GM11168 (cell line): ENCODE results near the gene ZNF512B.

Experiments used
- in situ Hi-C: fragments of 300-500 bp; cut with MboI; formaldehyde crosslinking; loops from one replicate; pipeline ENCODE4 v1.12.0; 2022; ENCODE audit warnings: low sequenced_read_pairs; ENCODE audit not compliant: unreplicated experiment

The ZNF512B gene

DNA sequence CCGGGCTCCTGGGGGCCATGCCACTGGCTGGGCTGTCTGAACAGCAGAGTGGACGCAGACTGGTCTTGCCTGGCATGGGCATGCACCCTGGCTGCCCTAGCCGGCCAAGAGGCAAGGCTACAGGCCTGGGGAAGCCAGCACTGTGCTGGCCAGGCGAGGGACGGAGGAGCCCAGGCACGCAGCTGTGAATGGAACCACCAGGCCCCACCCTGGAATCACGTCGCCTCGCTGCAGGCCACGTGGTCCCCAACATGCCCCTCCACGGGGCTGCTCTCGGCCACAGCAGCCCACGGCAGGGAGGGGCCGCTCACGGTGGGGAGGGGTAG is 17.6 kb downstream of the ZNF512B start:
- in situ Hi-C loops: no loop called here

DNA sequence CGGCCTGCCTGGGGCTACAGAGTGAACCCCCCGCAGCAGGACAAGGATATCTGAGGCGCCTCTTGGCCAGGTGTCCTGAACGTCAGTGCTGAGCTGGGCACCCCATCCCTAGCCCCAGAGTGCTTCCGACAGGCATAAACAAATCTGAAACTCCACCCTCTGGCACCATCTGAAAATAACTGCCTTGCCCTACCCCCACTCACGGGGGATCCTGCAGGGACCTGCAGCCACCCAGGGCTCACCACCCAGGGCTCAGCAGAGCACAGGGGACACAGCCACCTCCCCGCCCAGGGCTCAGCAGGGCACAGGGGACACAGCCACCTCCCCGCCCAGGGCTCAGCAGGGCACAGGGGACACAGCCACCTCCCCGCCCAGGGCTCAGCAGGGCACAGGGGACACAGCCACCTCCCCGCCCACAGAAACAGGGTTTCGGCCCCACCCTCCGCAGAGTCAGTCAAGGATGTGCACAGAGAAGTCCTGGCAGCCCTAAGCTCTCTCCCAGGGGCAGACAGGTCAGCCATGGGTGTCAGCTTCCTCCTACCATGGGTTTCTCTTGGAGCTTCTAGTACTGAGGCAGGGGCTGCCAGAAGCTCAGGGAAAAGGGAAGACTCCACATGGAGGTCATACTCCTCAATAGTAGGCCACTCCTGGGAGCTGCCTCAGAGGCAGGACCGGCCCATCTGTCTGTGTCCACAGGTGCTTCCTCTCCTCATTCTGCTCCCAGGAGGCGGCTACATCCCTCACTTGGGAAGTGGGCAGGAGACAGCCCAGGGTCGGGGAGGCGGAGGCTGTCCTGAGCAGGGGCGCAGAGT is 18.1 kb downstream of the ZNF512B start:
- in situ Hi-C loops: no loop called here

- in situ Hi-C loops: no loop called here
These were observed 18.9 kb downstream of the ZNF512B start for GRCh38 chr20:63950701-63951397.

GRCh38 chr20:63947638-63948456 is 21.9 kb downstream of the ZNF512B start:
- in situ Hi-C loops: no loop called here

DNA sequence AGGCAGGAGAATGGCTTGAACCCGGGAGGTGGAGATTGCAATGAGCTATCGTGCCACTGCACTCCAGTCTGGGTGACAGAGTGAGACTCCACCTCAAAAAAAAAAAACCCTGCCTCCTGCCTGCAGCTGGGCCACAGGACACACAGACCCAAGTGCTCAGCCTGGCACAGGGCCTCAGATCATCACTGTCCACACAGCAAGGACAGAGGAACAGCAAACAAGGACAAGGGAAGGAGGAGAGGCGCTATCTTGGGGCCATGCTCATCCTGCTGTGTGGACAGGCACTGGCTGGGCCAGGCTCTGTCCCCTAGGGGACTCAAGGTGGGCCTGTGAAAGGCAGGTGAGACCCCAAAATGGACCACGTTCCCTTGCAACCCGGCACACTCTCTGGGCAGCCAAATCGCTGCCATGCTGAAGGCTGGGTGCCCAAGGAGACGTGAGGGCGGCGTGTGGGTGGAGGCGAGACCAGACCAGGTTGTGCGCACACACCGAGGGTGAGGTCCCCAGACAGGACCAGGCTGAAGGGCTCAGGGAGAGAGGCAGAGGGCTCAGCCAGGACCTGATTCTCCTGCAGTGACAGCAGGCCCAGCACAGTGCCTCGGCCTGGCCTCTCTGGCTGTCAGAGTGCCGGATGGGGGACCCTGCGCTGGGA is 22.6 kb downstream of the ZNF512B start:
- in situ Hi-C loops: no loop called here

DNA sequence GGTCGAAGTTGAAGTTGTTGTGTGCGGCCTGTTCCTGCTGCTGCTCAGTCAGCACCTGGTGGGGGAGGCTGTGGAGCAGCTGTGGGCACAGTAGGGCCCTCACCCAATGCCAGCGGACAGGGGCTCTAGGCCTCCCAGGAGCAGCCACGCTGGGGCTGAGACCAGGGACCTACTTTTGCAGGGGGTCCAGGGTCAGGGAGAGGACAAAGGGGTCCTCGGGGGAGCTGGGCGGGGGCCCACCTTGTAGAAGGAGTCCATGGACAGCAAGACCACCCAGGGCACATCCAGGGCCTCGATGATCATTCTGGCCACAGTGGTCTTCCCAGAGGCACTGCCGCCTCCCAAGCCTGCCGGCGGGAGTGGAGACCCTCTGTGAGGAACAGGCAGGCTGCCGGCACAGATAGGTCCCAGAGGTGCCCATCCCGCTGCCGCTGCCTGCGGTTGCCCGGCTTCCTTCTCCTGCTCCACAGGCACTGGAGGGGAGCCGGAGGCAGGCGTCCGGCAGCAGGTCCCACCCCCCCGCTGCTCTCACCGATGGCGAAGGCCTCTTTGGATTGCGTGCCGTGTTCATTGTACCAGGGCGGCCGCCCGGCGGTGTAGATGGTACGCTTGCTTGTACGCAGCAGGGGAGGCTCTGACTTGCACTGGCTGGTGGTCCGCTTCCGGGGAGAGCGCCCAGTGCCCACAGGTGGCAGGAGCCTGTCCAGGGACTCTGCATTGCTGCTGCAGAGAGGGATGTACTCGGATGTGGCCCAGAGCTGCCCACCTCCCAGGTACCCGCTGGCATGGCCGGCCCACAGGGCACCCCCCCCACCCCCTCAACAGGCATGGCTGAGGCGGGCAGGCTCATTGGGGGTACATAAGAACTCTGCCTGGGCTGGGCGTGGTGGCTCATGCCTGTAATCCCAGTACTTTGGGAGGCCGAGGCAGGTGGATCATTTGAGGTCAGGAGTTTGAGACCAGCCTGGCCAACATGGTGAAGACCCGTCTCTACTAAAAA is 23.5 kb downstream of the ZNF512B start:
- in situ Hi-C loops: no loop called here

GRCh38 chr20:63945031-63945658 is 24.6 kb downstream of the ZNF512B start:
- in situ Hi-C loops: no loop called here

GRCh38 chr20:63944078-63944941 is 25.4 kb downstream of the ZNF512B start:
- in situ Hi-C loops: no loop called here

GRCh38 chr20:63943808-63944077 is 26.0 kb downstream of the ZNF512B start:
- in situ Hi-C loops: no loop called here

DNA sequence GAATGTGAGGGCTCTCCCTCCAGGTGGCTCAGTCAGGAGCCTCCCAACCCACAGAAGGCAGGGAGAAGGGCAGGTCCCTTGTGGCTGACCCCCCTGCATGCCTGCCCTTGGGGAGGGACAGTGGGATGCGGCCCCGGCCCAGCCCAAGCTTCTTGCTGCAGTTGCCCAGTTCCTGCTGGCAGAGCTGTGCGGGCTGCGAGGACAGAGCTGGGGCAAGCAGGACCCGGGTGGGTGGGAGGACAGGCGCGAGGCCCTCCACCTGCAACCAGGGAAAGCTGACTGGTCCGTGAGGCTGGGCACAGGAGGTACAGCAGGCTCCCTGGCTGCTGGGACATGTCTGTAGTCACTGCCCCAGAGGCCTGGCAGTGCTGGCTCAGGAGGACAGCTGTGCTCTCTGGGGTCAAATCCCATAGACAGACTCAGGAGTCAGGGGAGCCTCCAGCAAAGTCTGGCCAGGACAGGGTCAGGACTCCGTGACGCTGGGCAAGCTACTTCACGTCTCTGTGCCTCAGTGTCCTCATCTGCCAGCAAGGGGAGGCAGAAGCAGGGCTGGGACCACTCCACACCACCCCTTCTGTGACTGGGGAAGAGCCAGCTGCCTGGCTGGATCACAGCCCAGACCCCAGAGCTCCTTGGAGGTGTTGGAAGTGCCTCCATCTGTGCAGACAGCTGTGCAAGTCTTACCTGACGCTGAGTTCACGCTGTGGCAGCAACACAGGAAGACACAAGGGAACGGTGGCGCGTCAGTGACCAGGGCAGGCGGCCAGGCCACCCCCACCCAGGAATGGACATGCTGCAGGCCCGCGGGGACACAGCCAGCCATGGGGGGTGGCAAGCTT is 26.5 kb downstream of the ZNF512B start:
- in situ Hi-C loops: no loop called here

- in situ Hi-C loops: no loop called here
These were observed 27.3 kb downstream of the ZNF512B start for GRCh38 chr20:63942250-63942951.

- in situ Hi-C loops: no loop called here
These were observed 28.2 kb downstream of the ZNF512B start for GRCh38 chr20:63941282-63942081.

DNA sequence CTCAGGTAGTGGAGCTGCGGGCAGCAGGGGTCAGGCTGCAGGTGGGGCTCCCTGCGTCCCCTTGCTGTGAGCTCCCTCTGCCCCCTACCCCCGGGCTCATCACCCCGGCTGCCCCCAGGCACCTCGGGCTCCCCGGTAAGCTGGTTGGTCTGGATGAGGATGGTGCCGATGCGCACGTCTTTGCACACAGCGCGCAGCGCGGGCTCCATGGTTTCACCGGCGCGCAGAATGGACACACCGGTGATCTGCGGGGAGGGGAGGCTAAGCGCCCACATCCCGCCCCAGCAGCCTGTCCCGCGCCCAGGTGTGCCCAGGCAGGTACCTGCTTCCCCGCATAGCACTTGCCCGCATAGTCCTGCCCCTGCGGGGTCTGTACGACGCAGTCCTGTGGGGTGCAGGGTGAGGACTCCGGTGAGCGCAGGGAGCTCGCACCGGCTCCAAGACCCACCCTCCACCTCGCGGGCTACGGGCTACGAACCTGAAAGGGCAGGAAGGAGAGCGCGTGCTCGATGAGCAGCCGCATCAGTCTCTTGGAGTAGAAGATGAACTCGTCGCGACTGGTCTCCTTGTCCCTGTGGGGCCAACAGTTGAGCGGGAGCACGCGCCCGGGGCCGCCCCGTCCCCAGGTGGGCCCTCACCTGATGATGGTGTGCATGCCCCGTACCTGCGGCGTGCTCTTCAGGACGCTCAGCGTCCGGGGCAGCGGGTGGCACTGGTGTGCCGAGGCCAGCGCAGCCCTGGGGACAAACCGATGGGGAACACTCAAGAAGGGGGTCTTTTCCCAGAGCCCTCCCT is 29.1 kb downstream of the ZNF512B start:
- in situ Hi-C loops: no loop called here

GRCh38 chr20:63940071-63940471 is 29.7 kb downstream of the ZNF512B start:
- in situ Hi-C loops: no loop called here
